Retinal pigment epithelial cell (primary cell): Measurements from ENCODE around the gene B3GNT4.

ENCODE experiments used
- DNase-seq: peaks from one replicate; pipeline ENCODE4 v3.0.0-alpha.2; 2010; ENCODE audit warnings: low read depth
- H3K4me3 ChIP-seq: 2 replicates; pipeline ENCODE4 v1.5.1; 2011; ENCODE audit warnings: mild to moderate bottlenecking, low read length, control low read depth, moderate library complexity
- TF ChIP-seq, protein P1 (sequence below): conservative IDR thresholded peaks from 2 replicates; pipeline ENCODE4 v1.5.1; 2011; ENCODE audit warnings: low read depth, low read length, control low read depth, inconsistent platforms

Gene B3GNT4

DNA sequence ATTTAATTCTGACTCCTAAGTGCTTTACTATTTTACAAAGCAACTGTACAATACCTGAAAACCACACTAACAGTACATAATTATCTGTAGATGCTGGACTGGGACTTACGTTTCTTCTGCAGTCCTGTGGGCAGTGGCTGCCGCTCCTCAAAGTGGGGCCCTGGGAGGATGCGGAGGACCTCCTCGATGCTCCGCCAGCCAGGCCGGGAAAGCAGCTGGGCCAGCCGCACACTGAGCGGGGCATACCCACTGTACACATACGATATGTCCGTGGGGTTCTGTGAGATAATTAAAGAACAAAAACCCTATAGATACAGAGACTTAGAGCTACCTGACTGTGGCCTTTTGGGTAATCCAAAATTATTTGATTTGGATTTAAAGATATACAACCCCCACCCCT lies 29.2 kb downstream of the B3GNT4 start:
- no peak for DNase-seq
- no peak overlapping the region for H3K4me3 ChIP-seq
- TF ChIP-seq, protein P1, sequence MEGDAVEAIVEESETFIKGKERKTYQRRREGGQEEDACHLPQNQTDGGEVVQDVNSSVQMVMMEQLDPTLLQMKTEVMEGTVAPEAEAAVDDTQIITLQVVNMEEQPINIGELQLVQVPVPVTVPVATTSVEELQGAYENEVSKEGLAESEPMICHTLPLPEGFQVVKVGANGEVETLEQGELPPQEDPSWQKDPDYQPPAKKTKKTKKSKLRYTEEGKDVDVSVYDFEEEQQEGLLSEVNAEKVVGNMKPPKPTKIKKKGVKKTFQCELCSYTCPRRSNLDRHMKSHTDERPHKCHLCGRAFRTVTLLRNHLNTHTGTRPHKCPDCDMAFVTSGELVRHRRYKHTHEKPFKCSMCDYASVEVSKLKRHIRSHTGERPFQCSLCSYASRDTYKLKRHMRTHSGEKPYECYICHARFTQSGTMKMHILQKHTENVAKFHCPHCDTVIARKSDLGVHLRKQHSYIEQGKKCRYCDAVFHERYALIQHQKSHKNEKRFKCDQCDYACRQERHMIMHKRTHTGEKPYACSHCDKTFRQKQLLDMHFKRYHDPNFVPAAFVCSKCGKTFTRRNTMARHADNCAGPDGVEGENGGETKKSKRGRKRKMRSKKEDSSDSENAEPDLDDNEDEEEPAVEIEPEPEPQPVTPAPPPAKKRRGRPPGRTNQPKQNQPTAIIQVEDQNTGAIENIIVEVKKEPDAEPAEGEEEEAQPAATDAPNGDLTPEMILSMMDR = no peak

- TF ChIP-seq, protein P1 = no peak
Measured at GRCh38 chr12:122235741-122236140, 32.2 kb downstream of the B3GNT4 start.

GRCh38 chr12:122238861-122239260 lies 35.4 kb downstream of the B3GNT4 start:
- no peak overlapping the region for H3K4me3 ChIP-seq
- DNase-seq = no peak
- TF ChIP-seq, protein P1 = no peak

More at GRCh38 chr12:122235741-122236140, 32.2 kb downstream of the B3GNT4 start:
- H3K4me3 ChIP-seq = no peak overlapping the region
- no peak for DNase-seq

GRCh38 chr12:122243965-122244364 lies 40.5 kb downstream of the B3GNT4 start:
- H3K4me3 ChIP-seq = no peak overlapping the region

DNA sequence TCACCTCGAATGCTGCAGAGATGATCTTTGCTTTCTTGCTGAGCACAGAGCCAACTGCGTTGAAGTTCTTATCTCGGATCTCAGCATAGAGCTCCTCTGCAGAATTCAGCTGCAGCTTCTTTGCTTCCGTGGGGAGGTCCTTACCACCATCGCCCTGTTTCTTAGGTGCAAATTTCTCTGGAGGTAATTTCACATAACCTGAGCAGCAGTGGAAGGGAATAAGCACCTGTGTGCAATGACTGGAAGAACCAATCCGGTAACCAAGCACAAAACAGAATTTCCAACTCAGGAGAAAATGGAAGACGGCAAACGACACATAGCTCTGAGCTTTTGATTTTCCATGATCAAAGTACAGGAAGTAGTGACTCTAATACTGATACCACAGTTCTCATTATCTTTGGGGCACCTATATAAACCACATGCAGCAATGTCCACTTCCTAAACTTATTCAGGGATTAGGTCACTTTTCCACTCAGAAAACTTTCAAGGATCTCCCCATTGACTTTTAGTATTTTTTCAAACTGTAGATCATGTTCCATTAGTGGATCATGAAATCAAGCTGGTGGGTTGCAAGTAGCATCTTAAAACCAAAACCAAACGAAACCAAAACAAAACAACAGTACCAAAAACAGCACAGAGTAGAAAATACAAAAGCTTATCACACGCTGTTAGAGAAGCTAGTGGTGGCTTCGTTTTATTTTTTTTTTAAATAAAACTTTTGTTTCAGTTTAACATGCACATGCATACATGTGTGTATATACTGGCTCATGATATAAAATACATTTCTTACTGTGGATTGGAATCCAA lies 41.3 kb downstream of the B3GNT4 start:
- no peak for DNase-seq
- no peak overlapping the region for H3K4me3 ChIP-seq
- TF ChIP-seq, protein P1 = no peak

More at GRCh38 chr12:122243965-122244364, 40.5 kb downstream of the B3GNT4 start:
- TF ChIP-seq, protein P1 = no peak
- DNase-seq = no peak

GRCh38 chr12:122245553-122245952 lies 42.0 kb downstream of the B3GNT4 start:
- TF ChIP-seq, protein P1 = no peak
- no peak for DNase-seq
- H3K4me3 ChIP-seq = no peak overlapping the region

DNA sequence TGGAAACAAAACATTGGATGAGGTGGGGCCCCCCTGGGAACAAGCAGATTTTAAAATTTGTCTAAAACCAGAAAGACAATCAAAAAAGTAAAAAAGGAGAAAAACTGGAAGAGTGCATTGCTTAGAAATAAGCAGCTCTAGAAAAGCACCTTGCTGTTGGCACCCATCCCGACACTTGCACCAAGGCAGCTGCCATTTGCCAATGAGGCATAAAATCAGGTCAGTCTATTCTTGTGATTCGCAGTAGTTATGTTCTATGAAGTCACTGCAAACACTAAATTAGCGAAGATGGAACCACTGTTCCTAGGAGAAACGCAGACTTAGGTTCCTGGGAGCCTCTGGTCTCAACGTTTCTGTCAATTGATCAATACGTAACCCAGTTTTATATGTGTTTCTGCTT lies 46.5 kb downstream of the B3GNT4 start:
- no peak overlapping the region for H3K4me3 ChIP-seq
- TF ChIP-seq, protein P1 = no peak
- no peak for DNase-seq
